LNCaP clone FGC (cell line): ENCODE results near the gene NAB2.

Experiments used
- DNase-seq: peaks from one replicate; pipeline ENCODE4 v3.0.0-alpha.2; 2011; ENCODE audit warnings: low read depth
- H3K4me3 ChIP-seq: 2 replicates; pipeline ENCODE4 v1.5.1; 2011; ENCODE audit warnings: mild to moderate bottlenecking, low read depth, low read length, control low read depth
- CTCF ChIP-seq: IDR thresholded peaks from 2 replicates; pipeline ENCODE4 v1.5.1; 2012; ENCODE audit warnings: mild to moderate bottlenecking; ENCODE audit not compliant: control insufficient read depth, insufficient read depth; ENCODE audit errors: extremely low read depth

NAB2 gene

GRCh38 chr12:57127101-57127725 lies 38.3 kb downstream of the NAB2 start:
- peak; percentile 53 for DNase-seq
- peak overlapping the region; percentile 88 for H3K4me3 ChIP-seq
- TF ChIP-seq CTCF: peak; percentile 34

DNA sequence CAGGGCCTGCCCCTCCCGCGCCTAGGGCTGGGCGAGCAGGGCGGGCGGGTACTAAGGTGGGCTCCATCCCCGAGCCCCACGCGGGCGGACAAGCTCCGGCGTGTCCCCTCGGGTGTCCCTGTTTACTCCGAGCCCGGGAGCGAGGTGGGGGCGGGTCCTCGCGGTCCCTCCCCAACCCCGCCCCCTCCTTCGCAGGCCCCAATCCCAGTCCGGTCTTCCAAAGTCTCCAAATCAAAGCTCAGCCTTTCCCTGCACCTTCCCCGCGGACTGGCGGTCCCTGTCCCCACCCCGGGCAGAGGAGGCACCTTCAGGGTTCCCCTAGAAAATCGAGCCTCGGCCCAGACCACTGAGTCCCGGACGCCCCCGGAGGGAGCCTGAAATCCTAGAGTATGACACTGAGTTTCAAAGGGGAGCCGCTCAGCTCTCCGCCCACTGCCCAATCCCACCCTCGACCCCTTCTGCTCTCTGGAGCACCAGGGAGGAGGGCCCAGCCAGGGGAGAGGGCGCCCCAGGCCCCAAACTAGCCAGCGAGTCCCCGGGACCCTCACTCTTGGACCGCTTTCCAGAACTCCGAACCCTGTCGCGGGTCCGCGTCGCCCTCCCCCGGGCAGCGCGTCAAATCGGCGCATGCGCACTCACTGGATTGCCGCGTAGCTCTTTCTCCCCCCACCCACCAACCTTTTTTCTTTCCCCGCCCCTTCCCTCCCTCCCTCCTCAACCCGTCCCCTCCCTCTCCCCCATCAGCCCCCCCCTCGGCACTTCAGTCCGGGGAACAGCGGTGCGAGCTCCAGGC lies 39.0 kb downstream of the NAB2 start, which contains the start of gene LRP1:
TSS of gene LRP1 (plus strand) at position 758 of the 793 bp plus-strand sequence. CDS start 482 bp downstream, outside the sequence.
- H3K4me3 ChIP-seq: peak within 1 kb of the TSS; percentile 88
- DNase-seq: peak; percentile 65
- no peak for TF ChIP-seq CTCF

GRCh38 chr12:57128519-57129247 lies 39.8 kb downstream of the NAB2 start:
- peak overlapping the region; percentile 88 for H3K4me3 ChIP-seq
- TF ChIP-seq CTCF: no peak
- no peak for DNase-seq

- TF ChIP-seq CTCF: no peak
- no peak for DNase-seq
- no peak overlapping the region for H3K4me3 ChIP-seq
Observed at GRCh38 chr12:57129321-57129842, 40.5 kb downstream of the NAB2 start.

GRCh38 chr12:57129889-57130288 lies 41.0 kb downstream of the NAB2 start:
- DNase-seq: no peak
- H3K4me3 ChIP-seq: no peak overlapping the region
- TF ChIP-seq CTCF: no peak

- no peak for TF ChIP-seq CTCF
- no peak for DNase-seq
- no peak overlapping the region for H3K4me3 ChIP-seq
Observed at GRCh38 chr12:57130941-57131340, 42.0 kb downstream of the NAB2 start.
